HEK293T (cell line): ENCODE results near the gene CNPPD1.
"Not testable (repeated sequence)": the region's sequence is repeated elsewhere in the genome, so short reads cannot be mapped to it uniquely, and the experiment has no call there.

Source experiments
- CTCF ChIA-PET: fragments of 350-600 bp; formaldehyde crosslinking; extraction: SDS; loops from one replicate; lab custom pipeline; 2021; ENCODE audit warnings: antibody characterized with exemption, inconsistent platforms; lab: Yijun Ruan, JAX
- POLR2A ChIA-PET: fragments of 350-600 bp; formaldehyde crosslinking; extraction: SDS; loops from one replicate; lab custom pipeline; 2020; ENCODE audit warnings: antibody characterized with exemption, inconsistent platforms; lab: Yijun Ruan, JAX
- DNase-seq: peaks from one replicate; pipeline ENCODE4 v3.0.0; 2012; ENCODE audit warnings: mixed read lengths; ENCODE audit errors: extremely low spot score
- ARNT ChIP-seq: fragments of 450-650 bp; IDR thresholded peaks from 2 replicates; pipeline ENCODE4 v1.6.1; 2017; ENCODE audit warnings: mild to moderate bottlenecking
- BHLHE40 ChIP-seq: fragments of 450-650 bp; IDR thresholded peaks from 2 replicates; pipeline ENCODE4 v1.6.1; 2016; ENCODE audit warnings: mild to moderate bottlenecking, moderate library complexity, borderline replicate concordance
- CTBP1 ChIP-seq: fragments of 450-650 bp; IDR thresholded peaks from 2 replicates; pipeline ENCODE4 v1.6.1; 2016; ENCODE audit warnings: borderline replicate concordance
- ELF4 ChIP-seq: fragments of 450-650 bp; IDR thresholded peaks from 2 replicates; pipeline ENCODE4 v1.6.1; 2017; ENCODE audit warnings: antibody characterized with exemption
- FOXA1 ChIP-seq: fragments of 450-650 bp; IDR thresholded peaks from 2 replicates; pipeline ENCODE4 v1.6.1; 2016; ENCODE audit warnings: mild to moderate bottlenecking
- FOXK2 ChIP-seq: fragments of 450-650 bp; IDR thresholded peaks from 2 replicates; pipeline ENCODE4 v1.6.1; 2016; ENCODE audit warnings: mild to moderate bottlenecking
- FOXM1 ChIP-seq: fragments of 450-650 bp; IDR thresholded peaks from 2 replicates; pipeline ENCODE4 v1.6.1; 2017; ENCODE audit warnings: mild to moderate bottlenecking, borderline replicate concordance
- HDGF ChIP-seq: fragments of 450-650 bp; IDR thresholded peaks from 2 replicates; pipeline ENCODE4 v1.6.1; 2017; ENCODE audit warnings: antibody characterized with exemption, borderline replicate concordance
- L3MBTL2 ChIP-seq: fragments of 450-650 bp; conservative IDR thresholded peaks from 2 replicates; pipeline ENCODE4 v1.6.1; 2016; ENCODE audit warnings: mild to moderate bottlenecking
- LEF1 ChIP-seq: fragments of 450-650 bp; IDR thresholded peaks from 2 replicates; pipeline ENCODE4 v1.6.1; 2017; ENCODE audit warnings: mild to moderate bottlenecking, borderline replicate concordance
- NFRKB ChIP-seq: fragments of 450-650 bp; IDR thresholded peaks from 2 replicates; pipeline ENCODE4 v1.6.1; 2016; ENCODE audit warnings: mild to moderate bottlenecking, moderate library complexity
- PKNOX1 ChIP-seq: fragments of 450-650 bp; IDR thresholded peaks from 2 replicates; pipeline ENCODE4 v1.6.1; 2016
- SP1 ChIP-seq: fragments of 450-650 bp; IDR thresholded peaks from 2 replicates; pipeline ENCODE4 v1.6.1; 2017
- SUZ12 ChIP-seq: fragments of 450-650 bp; IDR thresholded peaks from 2 replicates; pipeline ENCODE4 v1.6.1; 2016; ENCODE audit warnings: mild to moderate bottlenecking
- TARDBP ChIP-seq: fragments of 450-650 bp; IDR thresholded peaks from 2 replicates; pipeline ENCODE4 v1.6.1; 2016
- ZNF384 ChIP-seq: fragments of 450-650 bp; IDR thresholded peaks from 2 replicates; pipeline ENCODE4 v1.6.1; 2016

The CNPPD1 gene

DNA sequence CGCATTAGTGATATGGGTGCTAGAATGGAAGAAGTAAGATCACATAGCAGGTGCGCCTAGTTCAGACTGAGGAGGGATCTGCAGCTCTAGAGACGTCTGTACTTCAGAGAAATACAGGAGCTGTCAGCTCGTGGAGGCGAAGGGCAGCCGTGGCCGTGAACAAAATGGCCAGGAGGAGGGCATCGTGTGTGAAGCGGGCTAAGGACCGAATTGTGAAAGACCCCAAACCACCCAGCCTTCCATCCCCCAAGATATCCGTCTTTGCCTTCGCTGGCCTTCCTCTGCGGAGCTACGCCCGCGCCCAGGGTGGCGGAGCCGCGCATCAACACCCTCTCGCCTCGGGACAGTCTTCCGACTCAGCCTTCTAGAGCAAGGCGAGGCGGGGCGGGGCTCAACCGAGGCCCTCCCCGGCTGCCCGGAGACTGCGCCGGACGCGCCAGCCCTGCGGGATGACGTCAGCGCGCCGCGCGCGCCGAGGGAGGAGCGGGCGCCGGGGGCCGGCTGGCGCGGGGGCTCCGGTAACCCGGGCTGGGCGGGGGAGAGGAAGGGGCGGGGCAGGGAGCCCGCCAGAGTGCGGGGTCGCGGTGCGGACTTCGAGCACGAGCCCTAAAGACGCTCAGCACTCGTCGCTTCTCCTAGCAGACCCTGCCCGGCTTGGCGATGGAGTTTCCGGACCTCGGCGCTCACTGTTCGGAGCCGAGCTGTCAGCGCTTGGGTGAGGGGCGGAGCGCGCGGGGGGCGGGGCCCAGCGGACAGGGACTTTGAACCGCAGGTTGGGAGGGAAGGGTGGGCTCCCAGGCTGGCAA, 29.8 kb upstream of the CNPPD1 start, which contains the start of gene ZFAND2B:
ZFAND2B (plus strand) TSS at position 455 of the 806 bp plus-strand sequence; CDS start at position 661, 206 bp downstream.
- TF ChIP-seq L3MBTL2 (peak; percentile 65), CTBP1 (no peak), HDGF (0 out of 2 replicates have a peak, but pooled peaks have one; percentile 46), ZNF384 (no peak), BHLHE40 (no peak), PKNOX1 (peak; percentile 32; the same call in 1 of the 2 replicates), NFRKB (no peak), FOXK2 (no peak), SUZ12 (no peak), TARDBP (no peak), LEF1 (no peak), SP1 (no peak), FOXA1 (no peak), FOXM1 (no peak), ELF4 (0 out of 2 replicates have a peak, but pooled peaks have one; percentile 16), ARNT (no peak)
- ChIA-PET CTCF (interaction anchor here (1.0 kb wide), 1 partner anchor 88 kb away, joined by 3 read pairs; no protein-coding TSS in a partner anchor), POLR2A (interaction anchor here (0.7 to 2.4 kb wide), 16 partner anchors 8 to 88 kb away, joined by 3 to 25 read pairs (median 4); partner anchors contain the start of genes ABCB6, CNPPD1, DNAJB2 and GLB1L)
- DNase-seq, result peak; percentile 98

GRCh38 chr2:219205981-219206327, 29.2 kb upstream of the CNPPD1 start:
- CTCF ChIA-PET, result interaction anchor here (1.0 kb wide), 1 partner anchor 89 kb away, joined by 3 read pairs; no protein-coding TSS in a partner anchor
- POLR2A ChIA-PET, result interaction anchor here (0.7 to 2.4 kb wide), 11 partner anchors 9 to 89 kb away, joined by 3 to 25 read pairs (median 4); partner anchors contain the start of genes ABCB6, CNPPD1, GLB1L and STK16
- no peak for DNase-seq
- TF ChIP-seq HDGF (no peak), ELF4 (no peak), TARDBP (no peak), FOXM1 (no peak)

- no peak for TF ChIP-seq FOXA1
- TF ChIP-seq FOXK2, result no peak
- no peak for TF ChIP-seq LEF1
- no peak for TF ChIP-seq L3MBTL2
- TF ChIP-seq SP1, result no peak
- no peak for TF ChIP-seq ARNT
- TF ChIP-seq TARDBP, result no peak
- no peak for TF ChIP-seq ZNF384
- TF ChIP-seq CTBP1, result no peak
- no peak for TF ChIP-seq ELF4
- TF ChIP-seq NFRKB, result no peak
- TF ChIP-seq PKNOX1, result no peak
- TF ChIP-seq FOXM1, result no peak
- no peak for TF ChIP-seq BHLHE40
- TF ChIP-seq SUZ12, result no peak
- no peak for TF ChIP-seq HDGF
- ChIA-PET POLR2A (interaction anchor here (2.4 kb wide), 1 partner anchor 29 kb away, joined by 25 read pairs; the partner anchor contains the start of gene CNPPD1), CTCF (no interaction called here)
- DNase-seq, result no peak
These were observed 28.4 kb upstream of the CNPPD1 start for GRCh38 chr2:219205165-219205538.

GRCh38 chr2:219204425-219205164, 27.9 kb upstream of the CNPPD1 start:
- TF ChIP-seq PKNOX1 (no peak), FOXM1 (no peak), FOXA1 (no peak), LEF1 (no peak), ZNF384 (no peak), ARNT (no peak), L3MBTL2 (no peak), NFRKB (no peak)
- CTCF ChIA-PET, result no interaction called here
- POLR2A ChIA-PET, result no interaction called here
- DNase-seq, result no peak

DNA sequence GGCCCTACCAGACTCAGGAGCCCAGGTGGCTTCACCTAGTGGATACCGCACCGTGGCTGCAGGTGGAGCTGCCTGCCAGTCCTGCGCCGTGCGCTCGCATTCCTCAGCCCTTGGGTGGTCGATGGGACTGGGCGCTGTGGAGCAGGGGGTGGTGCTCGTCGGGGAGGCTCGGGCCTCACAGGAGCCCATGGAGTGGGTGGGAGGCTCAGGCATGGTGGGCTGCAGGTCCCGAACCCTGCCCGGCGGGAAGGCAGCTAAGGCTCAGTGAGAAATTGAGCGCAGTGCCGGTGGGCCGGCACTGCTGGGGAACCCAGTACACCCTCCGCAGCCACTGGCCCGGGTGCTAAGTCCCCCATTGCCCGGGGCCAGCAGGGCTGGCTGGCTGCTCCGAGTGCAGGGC, 24.6 kb upstream of the CNPPD1 start:
- DNase-seq, CTCF ChIA-PET, POLR2A ChIA-PET: not testable (repeated sequence)
